ENCODE results near the gene HRC. TPM values are rescaled to one million over a fixed set of nuclear protein-coding genes. Genes with fewer than 3 reads are reported as not detected.

HRC gene, protein sequence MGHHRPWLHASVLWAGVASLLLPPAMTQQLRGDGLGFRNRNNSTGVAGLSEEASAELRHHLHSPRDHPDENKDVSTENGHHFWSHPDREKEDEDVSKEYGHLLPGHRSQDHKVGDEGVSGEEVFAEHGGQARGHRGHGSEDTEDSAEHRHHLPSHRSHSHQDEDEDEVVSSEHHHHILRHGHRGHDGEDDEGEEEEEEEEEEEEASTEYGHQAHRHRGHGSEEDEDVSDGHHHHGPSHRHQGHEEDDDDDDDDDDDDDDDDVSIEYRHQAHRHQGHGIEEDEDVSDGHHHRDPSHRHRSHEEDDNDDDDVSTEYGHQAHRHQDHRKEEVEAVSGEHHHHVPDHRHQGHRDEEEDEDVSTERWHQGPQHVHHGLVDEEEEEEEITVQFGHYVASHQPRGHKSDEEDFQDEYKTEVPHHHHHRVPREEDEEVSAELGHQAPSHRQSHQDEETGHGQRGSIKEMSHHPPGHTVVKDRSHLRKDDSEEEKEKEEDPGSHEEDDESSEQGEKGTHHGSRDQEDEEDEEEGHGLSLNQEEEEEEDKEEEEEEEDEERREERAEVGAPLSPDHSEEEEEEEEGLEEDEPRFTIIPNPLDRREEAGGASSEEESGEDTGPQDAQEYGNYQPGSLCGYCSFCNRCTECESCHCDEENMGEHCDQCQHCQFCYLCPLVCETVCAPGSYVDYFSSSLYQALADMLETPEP
- not detected for total RNA-seq
- total RNA-seq = 0 reads per million in 2 donors

DNA sequence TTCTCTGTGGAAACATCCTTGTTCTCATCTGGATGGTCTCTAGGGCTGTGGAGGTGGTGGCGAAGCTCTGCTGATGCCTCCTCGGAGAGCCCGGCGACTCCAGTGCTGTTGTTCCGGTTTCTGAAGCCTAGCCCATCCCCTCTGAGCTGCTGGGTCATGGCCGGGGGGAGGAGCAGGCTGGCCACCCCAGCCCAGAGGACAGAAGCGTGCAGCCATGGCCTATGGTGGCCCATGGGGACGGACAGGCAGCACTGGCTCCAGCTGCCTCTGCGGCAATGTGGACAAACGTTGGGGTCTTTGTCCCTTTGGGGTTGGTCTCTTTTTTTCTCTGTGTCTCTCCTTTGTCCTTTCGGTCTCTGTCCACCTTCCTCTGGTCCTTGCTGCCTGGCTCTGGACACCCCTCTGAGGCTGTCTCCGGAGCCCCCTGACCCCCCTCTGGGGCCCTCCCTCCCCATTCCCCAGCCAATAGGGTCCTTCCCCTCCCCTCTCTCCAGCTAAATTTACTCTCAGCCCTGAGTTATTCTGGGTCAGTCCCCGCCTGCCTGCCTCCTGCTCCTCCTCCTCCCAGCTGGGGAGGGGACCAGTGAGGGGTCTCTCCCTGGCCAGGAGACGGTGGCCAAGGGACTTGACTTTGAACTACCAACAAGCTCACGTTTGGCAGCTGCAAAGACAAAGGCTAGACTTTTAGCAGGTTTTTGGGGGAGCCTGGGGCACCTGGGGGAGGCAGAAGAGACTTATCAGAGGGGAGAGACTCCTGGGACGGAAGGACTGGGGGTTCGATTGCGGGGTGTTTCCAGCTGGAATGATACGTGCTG, at the start of gene HRC:
Gene HRC (minus strand): TSS at position 392 of the 815 bp plus-strand sequence. CDS start 159 bp downstream, at position 233.
- Mint-ChIP-seq H3K27ac (no peak within 1 kb of the TSS), H3K4me1 (peaks cover 27% of the 10 kb centered on the region), H3K27me3 (peaks cover 59% of the 10 kb centered on the region), H3K36me3 (ENCODE audit: low read depth) (peaks cover 18% of the 10 kb centered on the region), H3K4me3 (peak within 1 kb of the TSS; percentile 67)
- no peak for ATAC-seq
- DNase-seq = no peak
- H3K9me3 ChIP-seq (ENCODE audit: control insufficient read depth, low read length, poor library complexity, severe bottlenecking) = no peaks in the 10 kb centered on the region

DNA sequence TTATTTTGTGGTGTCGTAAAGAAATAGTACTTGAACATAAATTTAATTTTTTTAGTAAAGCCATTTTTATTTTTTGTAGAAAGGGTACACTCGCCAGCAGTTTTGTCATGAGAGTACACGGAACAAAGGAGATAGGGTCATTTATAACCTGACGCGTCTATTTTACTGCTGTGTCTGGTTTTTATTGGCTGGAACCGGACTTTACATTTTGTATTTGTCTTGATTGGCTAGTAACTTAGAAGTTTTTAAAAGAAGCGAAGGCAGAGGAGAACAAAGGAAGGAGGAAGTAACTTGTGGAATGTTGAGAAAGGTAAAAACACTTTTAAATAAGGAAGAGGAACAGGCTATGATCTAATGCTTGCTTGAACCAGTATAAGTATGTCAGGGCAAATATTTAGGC, 45.8 kb upstream of the HRC start:
- no peak overlapping the region for H3K4me3 Mint-ChIP-seq
- peaks cover 18% of the 10 kb centered on the region for H3K27me3 Mint-ChIP-seq
- H3K9me3 ChIP-seq (ENCODE audit: control insufficient read depth, low read length, poor library complexity, severe bottlenecking) = no peaks in the 10 kb centered on the region
- peaks cover 2% of the 10 kb centered on the region for H3K4me1 Mint-ChIP-seq
- ATAC-seq (no peak), DNase-seq (no peak)
- no peak overlapping the region for H3K27ac Mint-ChIP-seq
- H3K36me3 Mint-ChIP-seq (ENCODE audit: low read depth) = no peaks in the 10 kb centered on the region

DNA sequence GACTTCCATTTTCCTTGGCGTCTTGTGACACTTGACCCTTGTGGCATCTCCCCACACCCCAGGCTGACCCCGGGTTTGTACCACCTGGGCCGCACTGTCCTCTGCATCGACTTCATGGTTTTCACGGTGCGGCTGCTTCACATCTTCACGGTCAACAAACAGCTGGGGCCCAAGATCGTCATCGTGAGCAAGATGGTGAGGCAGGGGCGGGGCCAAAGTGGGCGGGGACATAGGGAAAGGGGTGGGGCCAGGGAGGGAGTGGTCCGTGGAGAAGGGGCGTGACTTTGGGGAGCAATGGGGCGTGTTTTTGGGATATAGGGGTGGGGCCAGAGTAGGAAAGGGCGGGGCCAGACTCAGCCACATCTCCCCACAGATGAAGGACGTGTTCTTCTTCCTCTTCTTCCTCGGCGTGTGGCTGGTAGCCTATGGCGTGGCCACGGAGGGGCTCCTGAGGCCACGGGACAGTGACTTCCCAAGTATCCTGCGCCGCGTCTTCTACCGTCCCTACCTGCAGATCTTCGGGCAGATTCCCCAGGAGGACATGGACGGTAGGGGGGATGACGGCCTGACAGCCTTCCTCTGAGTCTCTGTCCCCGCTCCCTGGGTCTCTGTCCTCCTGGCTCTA, 45.2 kb upstream of the HRC start:
- ATAC-seq (peak; percentile 28), DNase-seq (no peak)
- H3K27me3 Mint-ChIP-seq = peaks cover 18% of the 10 kb centered on the region
- H3K27ac Mint-ChIP-seq = no peak overlapping the region
- no peaks in the 10 kb centered on the region for H3K36me3 Mint-ChIP-seq (ENCODE audit: low read depth)
- peaks cover 2% of the 10 kb centered on the region for H3K4me1 Mint-ChIP-seq
- no peak overlapping the region for H3K4me3 Mint-ChIP-seq
- no peaks in the 10 kb centered on the region for H3K9me3 ChIP-seq (ENCODE audit: control insufficient read depth, low read length, poor library complexity, severe bottlenecking)

DNA sequence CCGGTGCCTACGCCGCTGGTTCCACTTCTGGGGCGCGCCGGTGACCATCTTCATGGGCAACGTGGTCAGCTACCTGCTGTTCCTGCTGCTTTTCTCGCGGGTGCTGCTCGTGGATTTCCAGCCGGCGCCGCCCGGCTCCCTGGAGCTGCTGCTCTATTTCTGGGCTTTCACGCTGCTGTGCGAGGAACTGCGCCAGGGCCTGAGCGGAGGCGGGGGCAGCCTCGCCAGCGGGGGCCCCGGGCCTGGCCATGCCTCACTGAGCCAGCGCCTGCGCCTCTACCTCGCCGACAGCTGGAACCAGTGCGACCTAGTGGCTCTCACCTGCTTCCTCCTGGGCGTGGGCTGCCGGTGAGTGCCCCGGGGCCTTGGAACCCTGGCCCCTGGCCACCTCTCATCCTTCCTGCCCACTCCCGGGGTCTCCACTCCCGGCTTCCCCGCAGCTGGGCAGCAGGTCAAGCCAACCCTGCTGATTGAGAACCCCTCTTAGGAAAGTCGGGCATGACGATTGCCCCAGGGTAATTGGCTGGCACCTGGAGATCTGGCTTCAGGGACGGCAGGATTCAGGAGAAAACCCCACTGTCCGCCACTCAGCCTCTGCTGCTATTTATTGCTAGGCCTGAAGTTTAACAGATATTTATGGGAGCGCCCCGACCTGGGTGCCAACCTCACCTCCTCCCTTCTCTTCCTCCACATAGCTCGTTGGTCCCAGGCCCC, 41.5 kb upstream of the HRC start:
- Mint-ChIP-seq H3K4me3 (no peak overlapping the region), H3K36me3 (ENCODE audit: low read depth) (no peaks in the 10 kb centered on the region), H3K4me1 (peaks cover 5% of the 10 kb centered on the region), H3K27me3 (peaks cover 11% of the 10 kb centered on the region), H3K27ac (no peak overlapping the region)
- no peak for DNase-seq
- no peaks in the 10 kb centered on the region for H3K9me3 ChIP-seq (ENCODE audit: control insufficient read depth, low read length, poor library complexity, severe bottlenecking)
- no peak for ATAC-seq

DNA sequence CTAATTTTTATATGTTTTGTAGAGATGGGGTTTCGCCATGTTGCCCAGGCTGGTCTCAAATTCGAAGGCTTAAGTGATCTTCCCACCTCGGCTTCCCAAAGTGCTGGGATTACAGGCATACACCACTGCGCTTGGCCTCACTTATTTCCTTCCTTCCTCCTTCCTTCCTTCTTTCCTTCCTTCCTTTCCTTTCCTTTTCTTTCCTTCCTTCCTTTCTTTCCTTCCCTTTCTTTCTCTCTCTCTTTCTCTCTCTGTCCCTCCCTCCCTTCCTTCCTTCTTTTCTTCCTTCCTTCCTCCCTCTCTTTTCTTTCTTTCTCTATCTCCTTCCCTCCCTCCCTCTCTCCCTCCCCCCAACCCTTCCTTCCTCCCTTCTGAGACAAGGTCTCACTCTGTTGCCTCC, 39.2 kb upstream of the HRC start:
- ATAC-seq (no peak), DNase-seq (no peak)
- Mint-ChIP-seq H3K4me3 (no peak overlapping the region), H3K36me3 (ENCODE audit: low read depth) (no peaks in the 10 kb centered on the region), H3K27me3 (peaks cover 6% of the 10 kb centered on the region), H3K4me1 (peaks cover 12% of the 10 kb centered on the region), H3K27ac (no peak overlapping the region)
- no peaks in the 10 kb centered on the region for H3K9me3 ChIP-seq (ENCODE audit: control insufficient read depth, low read length, poor library complexity, severe bottlenecking)

DNA sequence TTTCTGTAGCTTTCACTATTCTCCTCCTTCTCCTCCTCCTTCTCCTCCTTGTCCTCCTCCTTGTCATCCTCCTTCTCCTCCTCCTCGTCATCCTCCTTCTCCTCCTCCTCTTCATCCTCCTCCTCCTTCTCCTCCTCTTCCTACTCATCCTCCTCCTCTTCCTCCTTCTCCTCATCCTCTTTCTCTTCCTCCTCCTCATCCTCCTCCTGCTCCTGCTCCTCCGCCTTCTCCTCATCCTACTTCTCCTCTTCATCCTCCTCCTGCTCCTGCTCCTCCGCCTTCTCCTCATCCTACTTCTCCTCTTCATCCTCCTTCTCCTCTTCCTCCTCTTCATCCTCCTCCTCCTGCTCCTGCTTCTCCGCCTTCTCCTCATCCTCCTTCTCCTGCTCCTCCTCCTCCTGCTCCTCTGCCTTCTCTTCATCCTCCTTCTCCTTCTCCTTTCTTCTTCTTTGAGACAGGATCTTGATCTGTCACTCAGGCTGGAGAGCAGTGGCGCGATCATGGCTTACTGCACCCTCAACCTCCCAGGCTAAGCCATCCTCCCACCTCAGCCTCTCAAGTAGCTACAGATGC, 38.7 kb upstream of the HRC start:
- no peak overlapping the region for H3K27ac Mint-ChIP-seq
- H3K9me3 ChIP-seq (ENCODE audit: control insufficient read depth, low read length, poor library complexity, severe bottlenecking) = no peaks in the 10 kb centered on the region
- peaks cover 1% of the 10 kb centered on the region for H3K27me3 Mint-ChIP-seq
- no peaks in the 10 kb centered on the region for H3K36me3 Mint-ChIP-seq (ENCODE audit: low read depth)
- no peak overlapping the region for H3K4me3 Mint-ChIP-seq
- H3K4me1 Mint-ChIP-seq = peaks cover 13% of the 10 kb centered on the region
- ATAC-seq = no peak
- no peak for DNase-seq

DNA sequence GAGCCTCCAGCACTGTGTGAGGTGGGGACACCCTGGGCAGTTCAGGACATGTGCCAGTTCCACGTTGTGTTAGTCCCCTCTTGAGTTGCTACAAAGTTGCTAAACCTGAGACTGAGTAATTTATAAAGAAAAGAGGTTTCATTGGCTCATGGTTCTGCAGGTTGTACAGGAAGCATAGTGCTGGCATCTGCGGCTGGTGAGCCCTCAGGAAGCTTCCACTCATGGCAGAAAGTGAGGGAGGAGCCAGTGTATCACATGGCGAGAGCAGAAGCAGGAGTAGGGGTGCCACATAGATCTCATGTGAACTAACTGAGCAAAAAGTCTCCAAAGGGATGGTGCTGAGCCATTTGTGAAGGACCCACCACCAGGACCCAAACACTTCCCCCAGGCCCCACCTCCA, 35.6 kb upstream of the HRC start:
- Mint-ChIP-seq H3K36me3 (ENCODE audit: low read depth) (no peaks in the 10 kb centered on the region), H3K27me3 (peaks cover 6% of the 10 kb centered on the region), H3K27ac (no peak overlapping the region), H3K4me3 (no peak overlapping the region), H3K4me1 (peaks cover 13% of the 10 kb centered on the region)
- ATAC-seq = no peak
- no peak for DNase-seq
- H3K9me3 ChIP-seq (ENCODE audit: control insufficient read depth, low read length, poor library complexity, severe bottlenecking) = no peaks in the 10 kb centered on the region

DNA sequence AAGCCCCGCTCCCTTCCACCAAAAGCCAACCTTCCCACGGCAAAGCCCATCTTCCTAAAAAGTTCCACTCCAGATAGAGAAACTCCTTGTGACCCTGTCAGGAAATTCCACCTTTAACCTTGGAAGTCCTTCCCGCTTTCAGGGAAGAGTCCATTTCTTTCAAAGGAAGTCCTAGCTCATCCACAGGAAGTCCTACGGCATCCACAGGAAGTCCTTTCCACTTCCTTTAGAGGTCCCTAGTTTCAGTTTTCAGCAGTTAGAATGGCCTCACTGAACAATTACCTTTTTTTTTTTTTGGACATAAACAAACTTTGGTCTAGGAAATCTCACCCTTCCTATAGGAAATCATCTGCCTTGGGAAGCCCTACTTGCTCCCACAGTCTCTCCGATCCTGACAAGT, 34.1 kb upstream of the HRC start:
- no peak for DNase-seq
- H3K9me3 ChIP-seq (ENCODE audit: control insufficient read depth, low read length, poor library complexity, severe bottlenecking) = no peaks in the 10 kb centered on the region
- H3K4me3 Mint-ChIP-seq = no peak overlapping the region
- ATAC-seq = no peak
- H3K36me3 Mint-ChIP-seq (ENCODE audit: low read depth) = no peaks in the 10 kb centered on the region
- H3K4me1 Mint-ChIP-seq = peaks cover 13% of the 10 kb centered on the region
- peaks cover 6% of the 10 kb centered on the region for H3K27me3 Mint-ChIP-seq
- H3K27ac Mint-ChIP-seq = no peak overlapping the region

DNA sequence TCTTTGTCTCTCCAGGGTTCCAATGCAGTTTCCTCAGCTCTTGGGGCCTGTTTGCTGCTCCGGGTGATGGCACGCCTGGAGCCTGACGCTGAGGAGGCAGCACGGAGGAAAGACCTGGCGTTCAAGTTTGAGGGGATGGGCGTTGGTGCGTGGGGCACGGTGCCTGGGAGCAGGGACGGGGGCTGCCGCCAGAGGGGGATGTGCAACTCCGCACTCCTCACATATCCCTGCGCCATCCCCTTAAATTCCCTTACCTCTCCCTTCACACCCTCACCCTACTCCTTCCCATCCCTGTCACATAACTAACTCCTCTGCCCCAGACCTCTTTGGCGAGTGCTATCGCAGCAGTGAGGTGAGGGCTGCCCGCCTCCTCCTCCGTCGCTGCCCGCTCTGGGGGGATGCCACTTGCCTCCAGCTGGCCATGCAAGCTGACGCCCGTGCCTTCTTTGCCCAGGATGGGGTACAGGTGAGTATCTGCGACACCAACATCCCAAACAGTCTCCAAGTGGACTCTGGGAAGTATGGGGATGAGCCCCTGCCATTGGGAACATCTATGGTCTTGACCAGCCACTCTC, 33.5 kb upstream of the HRC start:
- H3K27ac Mint-ChIP-seq = no peak overlapping the region
- peaks cover 6% of the 10 kb centered on the region for H3K27me3 Mint-ChIP-seq
- peaks cover 10% of the 10 kb centered on the region for H3K4me1 Mint-ChIP-seq
- DNase-seq = no peak
- no peak for ATAC-seq
- no peak overlapping the region for H3K4me3 Mint-ChIP-seq
- no peaks in the 10 kb centered on the region for H3K36me3 Mint-ChIP-seq (ENCODE audit: low read depth)
- H3K9me3 ChIP-seq (ENCODE audit: control insufficient read depth, low read length, poor library complexity, severe bottlenecking) = no peaks in the 10 kb centered on the region

DNA sequence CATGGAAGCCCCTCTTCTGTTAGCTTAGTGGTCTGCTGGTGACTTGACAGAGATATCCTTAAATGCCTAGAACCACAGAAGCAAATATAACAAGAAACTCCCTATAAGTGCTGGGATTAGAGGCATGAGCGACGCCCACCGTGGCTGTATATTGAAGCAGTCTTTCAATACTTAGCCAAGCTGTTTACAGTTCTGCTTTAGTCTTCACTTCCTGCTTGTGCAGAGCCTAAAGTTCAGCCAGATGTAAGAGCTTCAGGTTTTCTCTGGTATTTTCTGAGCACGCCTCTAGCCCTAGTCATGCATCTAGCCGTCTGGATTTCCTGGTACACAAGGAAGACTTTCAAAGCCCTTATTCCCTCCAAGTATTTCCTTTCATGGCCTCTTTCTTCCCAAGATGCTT, 30.9 kb upstream of the HRC start:
- DNase-seq (no peak), ATAC-seq (no peak)
- Mint-ChIP-seq H3K4me1 (peaks cover 10% of the 10 kb centered on the region), H3K4me3 (no peak overlapping the region), H3K27ac (no peak overlapping the region), H3K36me3 (ENCODE audit: low read depth) (no peaks in the 10 kb centered on the region), H3K27me3 (peaks cover 6% of the 10 kb centered on the region)
- H3K9me3 ChIP-seq (ENCODE audit: control insufficient read depth, low read length, poor library complexity, severe bottlenecking) = no peaks in the 10 kb centered on the region

DNA sequence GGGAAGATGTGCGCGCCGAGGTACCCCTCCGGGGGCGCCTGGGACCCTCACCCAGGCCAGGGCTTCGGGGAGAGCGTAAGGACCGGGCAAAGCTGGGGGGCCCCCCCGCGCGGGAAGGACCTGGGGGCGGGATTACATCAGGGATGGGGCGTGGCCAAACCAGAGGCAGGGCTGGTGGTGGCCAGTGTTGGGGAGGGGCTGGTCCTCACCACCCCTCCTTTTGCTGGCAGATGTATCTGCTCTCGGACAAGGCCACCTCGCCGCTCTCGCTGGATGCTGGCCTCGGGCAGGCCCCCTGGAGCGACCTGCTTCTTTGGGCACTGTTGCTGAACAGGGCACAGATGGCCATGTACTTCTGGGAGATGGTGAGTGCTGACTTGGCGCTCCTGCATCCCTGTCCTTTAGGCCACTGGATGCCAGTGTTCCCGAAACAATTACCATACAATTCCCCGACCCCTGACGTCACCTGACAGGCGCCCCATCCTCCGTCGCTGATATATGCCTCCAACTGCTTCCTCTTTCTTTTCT, 27.7 kb upstream of the HRC start:
- Mint-ChIP-seq H3K27me3 (peaks cover 6% of the 10 kb centered on the region), H3K27ac (no peak overlapping the region), H3K4me3 (no peak overlapping the region), H3K36me3 (ENCODE audit: low read depth) (no peaks in the 10 kb centered on the region), H3K4me1 (no peaks in the 10 kb centered on the region)
- H3K9me3 ChIP-seq (ENCODE audit: control insufficient read depth, low read length, poor library complexity, severe bottlenecking) = no peaks in the 10 kb centered on the region
- ATAC-seq (no peak), DNase-seq (no peak)

Data from T-helper 17 cell (primary cell).